Breast epithelium (tissue), 3 donors: ENCODE measurements around the gene PCDH9.

ENCODE experiments used
- POLR2AphosphoS5 ChIP-seq, 3 donors: sonication (generic); formaldehyde crosslinking; IDR thresholded peaks; one replicate each; pipeline ENCODE4 v1.6.1; 2017; ENCODE audit warnings: antibody characterized with exemption in 3 of 3
- TF ChIP-seq, protein P1 (sequence below), 3 donors: fragments of 450-650 bp; IDR thresholded peaks; one replicate each; pipeline ENCODE4 v1.5.1; 2016 to 2017; ENCODE audit warnings: antibody characterized with exemption in 3 of 3, mild to moderate bottlenecking in 3 of 3, moderate library complexity in 3 of 3

DNA sequence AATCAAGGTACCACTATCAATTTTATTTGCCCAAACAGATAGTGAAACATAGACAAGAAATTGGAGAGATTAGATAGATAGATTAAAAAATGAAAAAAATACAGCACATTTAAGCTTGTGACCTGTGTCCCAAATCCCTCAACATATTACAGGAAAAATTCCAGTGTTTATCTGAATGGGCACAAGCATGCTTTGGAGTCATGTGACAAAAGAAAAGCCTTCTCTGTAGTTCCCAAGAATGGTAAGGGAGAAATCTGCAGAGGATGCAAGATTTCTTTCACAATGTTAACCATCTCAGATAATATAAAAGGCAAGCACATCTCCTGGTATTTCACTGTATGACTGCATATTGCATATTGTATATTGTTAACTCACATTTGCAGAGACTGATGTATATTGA lies 168.0 kb downstream of the PCDH9 start:
- TF ChIP-seq, protein P1, sequence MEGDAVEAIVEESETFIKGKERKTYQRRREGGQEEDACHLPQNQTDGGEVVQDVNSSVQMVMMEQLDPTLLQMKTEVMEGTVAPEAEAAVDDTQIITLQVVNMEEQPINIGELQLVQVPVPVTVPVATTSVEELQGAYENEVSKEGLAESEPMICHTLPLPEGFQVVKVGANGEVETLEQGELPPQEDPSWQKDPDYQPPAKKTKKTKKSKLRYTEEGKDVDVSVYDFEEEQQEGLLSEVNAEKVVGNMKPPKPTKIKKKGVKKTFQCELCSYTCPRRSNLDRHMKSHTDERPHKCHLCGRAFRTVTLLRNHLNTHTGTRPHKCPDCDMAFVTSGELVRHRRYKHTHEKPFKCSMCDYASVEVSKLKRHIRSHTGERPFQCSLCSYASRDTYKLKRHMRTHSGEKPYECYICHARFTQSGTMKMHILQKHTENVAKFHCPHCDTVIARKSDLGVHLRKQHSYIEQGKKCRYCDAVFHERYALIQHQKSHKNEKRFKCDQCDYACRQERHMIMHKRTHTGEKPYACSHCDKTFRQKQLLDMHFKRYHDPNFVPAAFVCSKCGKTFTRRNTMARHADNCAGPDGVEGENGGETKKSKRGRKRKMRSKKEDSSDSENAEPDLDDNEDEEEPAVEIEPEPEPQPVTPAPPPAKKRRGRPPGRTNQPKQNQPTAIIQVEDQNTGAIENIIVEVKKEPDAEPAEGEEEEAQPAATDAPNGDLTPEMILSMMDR (IDR thresholded peaks at IDR 0.05), result no peak
- no peak for TF ChIP-seq POLR2AphosphoS5 (IDR thresholded peaks at IDR 0.05)
